Stimulated activated CD4-positive, alpha-beta T cell treated with anti-CD3 and anti-CD28 coated beads, Interleukin-15, amount 100 ng/mL, for 48 hours (primary cell): ENCODE measurements around the gene KRT77.
"Not testable (repeated sequence)": the region's sequence is repeated elsewhere in the genome, so short reads cannot be mapped to it uniquely, and the experiment has no call there.

Experiments used
- DNase-seq, 2 donors: peaks; one replicate each; pipeline ENCODE4 v3.0.0-alpha.2; 2020; ENCODE audit warnings: low read depth in 2 of 2

Gene KRT77

DNA sequence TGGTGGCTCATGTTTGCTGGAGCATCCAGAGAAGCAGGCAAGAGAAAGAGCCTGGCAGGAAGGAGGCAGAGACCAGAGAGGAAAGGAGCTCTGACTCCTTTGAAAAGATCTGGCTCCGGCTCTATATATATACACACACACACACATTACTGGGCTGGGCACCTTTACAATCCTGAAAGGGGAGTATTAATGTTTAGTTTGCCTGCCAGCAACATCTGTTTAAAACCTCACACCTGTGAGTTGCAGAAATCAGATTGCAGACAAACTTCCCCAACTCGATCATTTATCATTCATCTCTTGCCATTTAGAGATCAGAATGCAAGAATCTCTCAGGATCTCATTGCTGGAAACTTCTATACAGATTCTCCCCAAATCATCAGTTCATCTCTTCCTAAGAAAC lies at the start of gene KRT77:
KRT77 (minus strand) TSS at position 101 of the 400 bp plus-strand sequence; CDS start at position 11, 90 bp downstream.
- DNase-seq, result no peak

DNA sequence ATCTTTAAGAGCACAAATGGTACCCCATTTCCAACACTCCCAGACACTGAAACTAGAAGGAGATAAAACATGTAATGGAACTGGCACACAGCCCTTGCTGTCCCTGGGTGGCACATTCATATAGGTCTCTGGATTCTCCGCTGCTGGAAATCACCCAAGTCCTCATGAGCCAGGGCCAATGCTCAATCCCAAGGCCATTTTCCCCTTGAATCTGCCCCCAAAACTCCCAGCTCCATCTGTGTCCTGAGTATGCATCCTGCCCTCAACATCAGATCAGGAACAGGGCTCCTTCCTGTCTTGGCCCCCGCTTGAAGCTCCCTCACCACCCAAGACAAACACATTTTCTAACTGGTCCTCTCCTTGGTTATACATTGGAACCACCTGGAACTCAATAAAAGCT lies 49.2 kb upstream of the KRT77 start:
- no peak for DNase-seq

DNA sequence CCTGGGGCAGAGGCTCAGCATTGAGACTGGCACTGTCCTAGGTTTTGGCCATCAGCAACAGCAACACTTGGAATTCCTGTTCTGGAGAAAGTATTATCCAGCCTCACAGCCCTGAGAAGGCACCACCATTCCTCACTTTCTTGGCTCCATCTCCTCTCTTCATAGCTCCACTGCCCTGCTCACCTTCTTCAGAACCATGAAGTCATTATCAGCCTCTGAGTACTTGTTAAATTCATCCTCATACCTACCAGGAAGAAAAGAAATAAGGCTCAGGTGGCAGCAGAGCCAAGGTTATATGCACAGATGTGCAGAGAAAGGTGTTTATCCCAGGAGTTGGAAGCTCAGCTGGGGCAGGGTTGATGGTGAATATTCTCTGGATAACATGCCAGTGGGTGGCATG lies 48.5 kb upstream of the KRT77 start:
- DNase-seq, result no peak

DNA sequence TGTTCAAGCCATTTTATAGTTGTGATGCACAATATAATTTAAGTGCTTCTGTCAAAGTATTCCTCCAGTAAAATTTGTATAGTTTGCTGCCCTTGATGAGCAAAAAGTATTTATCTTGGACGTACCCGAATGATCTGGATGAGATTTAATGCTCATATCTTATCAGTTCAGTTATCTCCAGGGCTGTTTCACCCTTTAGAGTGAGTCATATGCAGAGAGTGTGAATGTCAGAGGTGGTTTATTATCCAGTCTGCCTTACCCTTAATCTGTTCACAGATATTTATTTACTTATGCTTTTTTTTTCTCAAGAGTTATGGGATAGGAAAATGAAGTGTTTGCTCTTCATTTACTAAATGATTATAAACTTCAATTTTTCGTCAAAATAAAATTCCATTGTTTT lies 47.2 kb upstream of the KRT77 start:
- not testable (repeated sequence) for DNase-seq

DNA sequence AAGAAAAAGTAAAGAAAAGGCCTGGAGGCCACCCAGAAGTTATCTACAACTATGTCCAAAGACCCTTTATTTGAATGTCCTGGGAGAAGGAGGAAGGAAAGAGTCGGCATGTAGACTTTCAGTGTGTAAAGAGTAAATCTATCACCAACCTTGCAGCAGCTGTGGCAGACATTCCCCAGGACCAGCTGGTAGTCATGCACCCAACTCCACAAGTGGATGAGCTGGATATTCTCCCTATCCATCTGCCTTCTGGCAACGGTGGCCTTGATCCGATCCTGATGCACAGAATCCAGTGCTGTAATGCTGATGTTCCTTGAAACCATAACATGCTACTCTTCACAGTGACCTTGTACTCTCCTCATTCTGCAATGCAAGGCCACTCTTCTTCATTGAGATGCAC lies 46.5 kb upstream of the KRT77 start:
- DNase-seq, result no peak

DNA sequence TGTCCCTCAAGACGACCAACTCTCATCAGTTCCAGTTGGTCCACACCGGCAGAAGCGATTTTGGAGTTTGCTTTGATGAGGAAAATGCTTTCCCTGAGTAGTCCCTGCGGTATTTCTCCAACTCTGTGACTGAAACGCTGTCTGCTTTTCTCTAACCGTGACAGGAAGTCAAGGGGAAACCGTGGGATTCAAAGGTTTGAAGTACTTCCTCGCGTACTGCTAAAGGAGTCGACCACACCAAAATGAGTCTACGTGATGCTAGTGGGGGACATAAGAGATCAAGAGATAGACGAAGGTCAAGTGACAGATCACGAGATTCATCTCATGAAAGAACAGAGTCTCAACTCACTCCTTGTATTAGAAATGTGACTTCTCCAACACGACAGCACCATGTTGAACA lies 45.3 kb upstream of the KRT77 start:
- no peak for DNase-seq

DNA sequence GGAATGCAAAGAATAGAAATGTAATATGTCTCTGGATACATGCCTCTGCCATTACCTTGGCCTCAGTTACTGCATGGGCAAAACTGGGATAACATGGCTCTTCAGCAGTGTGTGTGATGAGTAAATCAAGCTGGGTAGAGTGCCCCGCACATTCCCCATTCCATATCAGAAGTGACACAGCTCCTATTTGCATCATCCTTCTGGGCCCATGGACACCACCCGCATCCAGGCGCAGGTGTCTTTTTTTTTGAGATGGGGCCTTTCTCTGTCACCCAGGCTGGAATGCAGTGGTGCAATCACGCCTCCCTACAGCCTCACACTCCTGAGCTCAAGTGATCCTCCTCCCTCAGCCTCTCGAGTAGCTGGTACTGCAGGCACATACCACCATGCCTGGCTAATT lies 42.2 kb upstream of the KRT77 start:
- DNase-seq, result no peak

DNA sequence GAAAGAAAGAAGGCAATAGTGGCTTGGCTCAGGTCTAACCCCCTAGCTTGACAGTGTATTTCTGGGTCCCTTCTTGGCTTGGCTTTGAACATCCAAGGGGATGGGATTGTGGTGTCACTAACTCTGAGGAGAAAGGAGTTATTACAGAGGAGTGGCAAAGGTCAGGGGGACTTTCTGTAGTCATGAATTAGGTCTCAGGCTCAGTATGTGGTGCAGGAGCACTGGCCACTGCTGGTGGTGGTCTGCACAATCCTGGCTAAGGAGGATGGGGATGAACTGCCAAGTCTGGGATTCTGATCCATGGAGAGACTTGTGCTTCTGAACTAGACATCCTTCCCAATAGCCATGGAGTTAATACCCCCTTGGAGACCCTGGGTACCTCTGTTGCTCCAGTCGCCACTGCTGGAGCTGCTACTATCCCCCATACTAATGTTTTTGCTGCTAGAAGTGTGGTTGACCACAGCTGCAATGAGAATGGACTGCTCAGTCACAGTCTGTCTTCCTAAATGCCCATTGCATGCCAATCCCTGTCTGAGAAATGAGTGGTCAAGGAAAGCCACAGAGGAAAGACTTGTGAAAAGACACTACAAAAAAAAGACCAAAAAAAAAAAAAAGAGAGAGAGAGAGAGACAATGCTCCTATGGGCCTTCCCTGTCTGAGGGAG lies 41.3 kb upstream of the KRT77 start:
- DNase-seq, result no peak

DNA sequence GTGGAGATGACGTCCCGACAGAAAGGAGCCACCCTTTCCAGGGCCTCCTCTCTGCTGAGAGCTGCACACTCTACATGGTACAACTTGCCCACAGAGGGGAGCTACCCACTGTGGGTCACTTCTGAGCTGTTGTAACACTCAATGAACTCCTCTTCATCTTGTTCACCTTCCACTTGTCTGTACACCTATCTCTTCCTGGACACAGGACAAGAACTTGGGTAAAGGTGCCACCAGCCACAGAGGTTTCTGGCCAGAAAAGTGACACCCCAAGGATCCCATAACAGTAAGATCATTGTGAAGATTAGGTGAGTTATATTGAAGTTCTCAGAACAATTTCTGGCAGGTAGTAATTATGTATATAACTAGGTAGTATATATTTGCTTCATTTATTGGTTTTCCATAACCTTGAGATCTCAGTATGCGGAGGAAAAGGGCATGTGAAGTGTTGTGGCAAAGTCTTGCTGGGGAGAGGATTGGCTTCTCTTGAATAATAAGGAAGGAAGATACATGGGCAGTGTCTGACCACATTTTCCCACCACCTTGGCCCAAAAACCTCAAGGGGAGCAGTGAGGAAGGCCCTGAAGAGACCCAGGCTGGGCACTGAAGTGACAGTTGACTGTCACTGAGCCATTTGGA lies 39.6 kb upstream of the KRT77 start:
- no peak for DNase-seq

DNA sequence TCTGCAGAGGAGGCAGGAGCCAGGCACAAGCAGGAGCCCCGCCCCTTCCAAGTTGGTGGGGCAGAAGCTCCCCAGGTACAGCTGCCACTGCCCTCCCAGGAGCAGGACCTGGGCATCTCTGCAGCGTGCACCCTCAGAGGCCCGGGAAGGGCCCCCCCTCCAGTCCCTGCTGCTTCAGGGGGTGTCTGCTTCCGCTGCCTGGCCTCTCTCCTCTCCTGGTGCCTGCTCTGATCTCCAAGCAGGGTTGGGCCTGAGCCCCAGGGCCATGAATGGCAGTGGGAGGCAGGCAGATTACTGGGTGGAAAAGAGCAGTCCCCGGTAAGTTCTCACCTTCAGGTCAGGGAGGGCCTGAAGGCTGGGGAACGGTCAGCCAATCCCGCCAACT lies 38.9 kb upstream of the KRT77 start:
- no peak for DNase-seq

DNA sequence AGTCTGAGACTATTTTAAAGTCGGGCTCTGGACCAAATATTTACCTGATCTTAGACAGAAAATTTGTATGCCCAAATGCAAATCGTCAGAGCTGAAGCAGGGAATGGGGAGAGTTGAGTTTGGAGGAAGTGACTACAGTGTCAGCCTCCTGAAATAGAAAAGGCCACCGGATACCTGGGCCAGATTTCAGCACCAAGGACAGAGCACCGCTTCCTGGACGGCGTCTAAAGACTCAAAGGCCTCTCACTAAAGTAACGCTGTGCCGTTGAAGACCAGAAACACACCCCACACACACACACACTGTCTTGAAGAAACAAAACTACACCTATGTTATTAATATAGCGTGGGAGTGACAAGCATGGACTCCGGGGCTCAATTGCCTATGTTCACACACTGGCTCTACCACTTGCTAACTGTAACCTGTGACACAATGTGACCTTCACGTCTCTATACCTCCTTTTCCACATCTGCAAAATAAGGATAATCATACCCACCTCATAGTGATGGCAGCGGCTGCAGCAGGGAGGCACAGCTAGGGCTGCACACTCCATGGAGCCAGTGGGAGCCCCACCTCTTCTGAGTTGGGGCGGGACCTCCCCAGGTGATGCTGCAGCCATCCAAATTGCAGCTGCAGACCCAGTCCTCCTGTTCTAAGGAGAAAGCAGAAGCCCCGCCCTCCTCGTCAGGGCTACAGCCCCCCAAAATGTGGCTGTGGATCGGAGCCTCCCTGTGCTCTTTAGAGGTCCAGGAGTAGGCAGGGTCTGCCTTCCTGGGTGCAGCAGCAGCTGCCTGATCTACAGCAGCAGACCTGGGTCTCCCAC lies 38.3 kb upstream of the KRT77 start:
- DNase-seq, result peak; percentile 18 to 45

DNA sequence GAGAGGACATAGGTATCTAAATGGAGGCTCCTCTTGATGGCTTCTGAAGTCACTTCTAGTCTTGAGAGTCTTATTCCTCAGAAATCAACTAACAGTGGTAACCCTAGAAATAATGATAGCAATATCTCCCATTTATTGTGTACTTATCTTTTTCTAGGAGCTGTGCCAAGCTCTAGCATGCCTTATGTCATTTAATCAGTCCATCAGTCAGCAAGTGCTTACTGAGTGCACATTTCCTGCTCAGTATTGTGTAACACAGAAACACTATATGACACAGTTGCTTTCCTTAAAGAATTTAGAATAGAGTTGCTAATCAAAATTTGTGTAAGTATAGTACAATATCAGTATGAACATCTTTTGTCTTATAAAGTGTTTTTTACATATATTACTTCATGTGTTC lies 37.3 kb upstream of the KRT77 start:
- no peak for DNase-seq

DNA sequence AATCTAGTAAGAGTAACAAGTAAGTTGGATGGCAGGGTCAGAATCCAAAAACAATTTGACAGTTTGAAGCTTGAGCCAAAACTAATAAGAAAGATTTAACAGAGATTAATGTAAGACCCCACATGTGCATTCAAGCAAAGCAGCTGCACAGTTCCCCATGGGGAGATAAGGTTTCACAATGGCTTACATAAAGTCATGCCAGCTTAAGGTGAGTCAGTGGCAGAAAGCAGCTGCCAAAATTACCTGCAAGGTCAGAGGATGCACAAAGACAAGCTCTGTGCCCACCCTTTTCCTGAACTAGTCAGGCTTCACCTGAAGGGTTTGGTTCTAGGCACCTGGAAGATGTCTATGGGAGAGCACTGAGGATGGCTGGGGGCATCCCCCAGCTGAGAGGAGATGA lies 36.6 kb upstream of the KRT77 start:
- no peak for DNase-seq

DNA sequence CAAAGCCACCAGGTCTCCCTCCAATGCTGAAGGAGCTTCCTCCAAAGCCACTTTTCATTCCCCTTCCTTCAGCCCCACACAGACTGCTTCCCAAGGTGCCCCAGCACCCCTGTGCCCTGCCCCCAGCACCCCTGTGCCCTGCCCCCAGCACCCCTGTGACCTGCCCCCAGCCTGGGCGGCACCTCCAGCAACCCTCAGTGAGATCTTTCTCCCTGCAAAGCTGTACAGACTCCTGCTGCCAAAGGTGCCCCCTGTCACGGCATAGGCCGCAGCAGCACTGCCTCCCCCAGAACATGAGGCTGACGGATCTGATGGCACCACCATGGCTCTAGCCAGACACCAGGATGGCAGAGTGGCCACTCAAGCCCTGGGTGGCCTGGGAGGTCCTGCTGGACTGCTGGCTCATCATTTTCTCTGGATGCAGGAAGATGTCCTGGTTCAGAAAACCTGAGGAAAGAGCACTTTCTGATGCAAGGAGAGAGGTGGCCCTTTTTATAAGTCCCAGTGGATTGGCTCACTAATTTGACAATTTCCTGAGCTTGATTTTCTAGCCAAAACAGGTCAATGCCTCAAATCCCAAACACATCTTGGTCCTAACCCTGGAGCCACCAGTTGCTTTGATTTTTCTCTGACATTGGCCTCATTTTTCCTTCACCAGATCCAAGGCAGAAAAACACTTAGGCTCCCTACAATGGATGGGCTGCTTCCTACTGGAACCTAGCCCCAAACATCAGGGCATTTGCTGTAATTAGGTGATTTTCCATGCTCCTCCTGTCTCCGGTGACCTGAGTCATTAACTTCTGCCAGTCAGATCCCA lies 32.7 kb upstream of the KRT77 start:
- no peak for DNase-seq

DNA sequence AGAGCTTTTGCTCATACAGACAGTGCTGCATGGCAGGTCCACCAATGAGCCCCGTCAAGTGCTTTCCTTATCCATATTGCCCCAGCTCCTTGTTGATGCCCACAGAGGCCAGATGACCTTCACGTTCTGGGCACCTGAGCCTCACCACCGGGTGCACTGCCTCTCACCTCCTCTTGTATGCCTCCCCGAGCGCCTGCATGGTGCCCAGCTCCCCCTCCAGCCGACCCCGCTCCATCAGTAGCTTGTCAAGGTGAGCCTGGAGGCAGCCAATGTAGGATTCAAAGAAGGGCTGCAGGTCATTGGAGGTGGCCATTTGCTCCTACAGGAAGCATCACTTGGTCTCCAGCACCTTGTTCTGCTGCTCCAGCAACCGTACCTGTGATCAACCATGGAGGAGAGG lies 31.8 kb upstream of the KRT77 start:
- DNase-seq, result no peak

DNA sequence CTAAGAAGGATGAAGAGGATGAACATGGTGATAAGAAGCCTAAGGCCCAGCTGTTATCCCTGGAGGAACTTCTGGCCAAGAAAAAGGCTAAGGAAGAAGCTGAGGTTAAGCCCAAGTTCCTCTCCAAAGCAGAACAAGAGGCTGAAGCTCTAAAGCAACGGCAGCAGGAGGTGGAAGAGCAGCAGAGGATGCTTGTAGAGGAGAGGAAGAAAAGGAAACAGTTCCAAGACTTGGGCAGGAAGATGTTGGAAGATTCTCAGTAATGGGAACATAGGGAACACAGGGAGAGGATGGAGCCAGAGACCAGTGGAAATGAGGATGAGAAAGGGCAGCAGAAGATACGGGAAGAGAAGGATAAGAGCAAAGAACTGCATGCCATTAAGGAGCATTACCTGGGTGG lies 27.5 kb upstream of the KRT77 start:
- no peak for DNase-seq

DNA sequence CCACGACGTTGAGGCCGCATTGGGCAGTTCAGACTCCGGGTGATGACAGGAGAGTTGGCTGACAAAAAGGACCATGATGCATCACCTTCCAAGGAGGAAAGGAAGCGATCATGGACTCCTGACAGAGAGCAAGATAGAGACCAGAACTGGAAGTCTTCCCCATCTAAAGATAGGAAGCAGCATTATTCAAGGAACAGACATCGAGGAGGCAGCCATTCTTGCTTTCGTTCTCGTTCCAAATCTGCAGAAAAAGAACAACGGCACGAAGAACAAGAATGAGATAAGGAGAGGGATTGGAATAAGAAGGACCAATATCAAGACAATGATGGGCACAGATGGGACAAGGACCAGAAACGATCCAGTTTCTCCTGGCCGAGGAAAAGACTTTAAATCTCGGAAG lies 27.1 kb upstream of the KRT77 start:
- DNase-seq, result no peak

DNA sequence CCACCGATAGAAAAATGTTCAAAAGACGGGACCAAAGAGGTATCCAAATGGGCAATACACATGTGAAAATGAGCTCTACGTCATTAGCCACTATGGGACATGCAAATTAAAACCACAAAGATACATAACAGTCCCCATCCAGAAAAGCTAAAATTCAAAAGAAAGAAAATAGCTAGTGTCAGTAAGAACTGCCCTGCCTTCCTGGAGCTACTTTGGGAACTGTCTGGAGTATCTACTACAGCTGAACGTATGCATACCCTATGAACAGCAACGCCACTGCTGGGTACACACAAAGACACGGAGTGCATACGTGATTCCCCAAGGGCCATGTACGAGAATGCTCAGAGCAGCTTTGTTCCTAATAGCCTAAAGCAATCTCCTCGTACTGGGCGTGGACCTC lies 25.8 kb upstream of the KRT77 start:
- no peak for DNase-seq

DNA sequence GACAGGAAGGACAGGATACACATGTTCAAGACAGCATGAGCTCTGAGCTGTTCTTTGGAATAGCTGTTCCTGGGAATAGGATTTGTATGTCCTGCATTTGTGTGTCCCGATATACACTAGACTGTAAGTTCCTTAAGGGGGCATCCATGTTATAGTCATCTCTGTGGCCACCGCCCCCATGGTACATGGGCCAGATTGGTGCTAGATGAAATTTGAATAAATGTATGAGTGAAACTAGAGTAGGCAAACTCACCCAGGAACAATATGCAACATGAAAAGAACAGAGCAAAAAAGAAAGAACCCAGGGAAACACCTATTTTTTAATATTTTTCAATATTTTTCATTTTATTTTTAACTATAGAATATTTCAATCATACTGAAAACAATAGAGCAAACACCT lies 25.1 kb upstream of the KRT77 start:
- DNase-seq, result no peak

DNA sequence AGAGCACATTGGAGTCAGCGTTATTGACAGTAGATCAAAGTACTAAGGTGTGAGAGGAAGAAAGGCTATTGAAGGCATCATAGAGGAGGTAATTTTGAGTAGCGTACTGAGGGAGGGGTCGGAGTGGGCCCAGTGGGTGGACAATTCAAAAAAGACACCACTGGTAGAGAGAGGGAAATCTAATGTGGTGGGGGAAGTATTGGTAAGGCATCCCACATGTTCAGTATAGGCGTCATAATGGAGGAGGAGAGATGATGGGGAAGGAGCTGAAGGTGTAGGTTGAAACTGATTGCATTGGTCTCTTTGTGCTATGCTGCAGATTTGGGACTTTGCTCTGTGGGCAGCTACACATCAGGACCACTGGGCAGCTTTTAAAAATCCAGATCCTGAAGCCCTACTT lies 23.7 kb upstream of the KRT77 start:
- no peak for DNase-seq

DNA sequence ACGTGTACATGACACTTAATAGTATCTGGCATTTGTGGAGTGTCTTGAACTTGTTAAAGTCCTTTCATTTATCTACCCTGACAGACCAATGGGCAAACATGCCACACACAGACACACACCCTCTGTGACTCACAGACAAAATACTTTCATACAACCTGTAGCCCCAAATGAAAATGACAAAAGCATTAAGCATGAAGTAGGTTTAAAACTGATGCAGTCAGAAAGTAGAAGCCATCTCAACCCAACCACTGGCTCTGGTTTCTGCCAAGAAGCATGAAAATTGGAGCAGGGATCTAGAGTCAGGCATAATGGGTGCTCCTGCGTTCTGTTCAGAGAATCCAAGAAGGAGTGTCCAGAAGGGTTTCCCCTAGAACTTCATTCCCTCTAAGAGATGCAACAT lies 23.1 kb upstream of the KRT77 start:
- no peak for DNase-seq

DNA sequence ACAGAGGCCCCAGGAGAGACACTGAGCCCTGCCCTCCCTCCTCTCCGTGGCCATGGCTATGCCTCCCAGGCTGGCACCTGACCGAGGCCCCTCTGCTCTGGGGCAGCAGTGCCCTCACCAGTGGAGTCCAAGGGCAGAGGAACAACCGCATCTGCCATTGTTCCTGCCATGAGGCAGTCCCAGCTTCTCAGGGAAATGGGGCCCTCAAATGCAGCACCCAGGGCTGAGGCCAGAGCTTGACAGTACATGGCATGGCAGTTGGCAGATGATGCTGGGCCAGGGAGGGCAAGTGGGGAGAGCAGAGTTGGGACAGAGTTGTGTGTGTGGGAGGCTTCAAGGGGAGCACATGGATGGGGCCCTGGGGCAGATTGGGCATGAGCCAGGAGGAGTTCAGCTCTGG lies 21.1 kb upstream of the KRT77 start:
- DNase-seq, result no peak
